Measurements from ENCODE around the gene TERT. TPM values are rescaled to one million over a fixed set of nuclear protein-coding genes. Genes with fewer than 3 reads are reported as not detected.

TERT gene
- total and polyA plus RNA-seq, 8 donors = 0.09 to 0.35 (median 0.14) TPM

- Histone ChIP-seq H3K27ac (no peak overlapping the region), H3K27me3 (peaks cover 0 to 43% of the 10 kb centered on the region in 2 donors), H3K36me3 (no peaks in the 10 kb centered on the region), H3K4me1 (no peaks in the 10 kb centered on the region), H3K4me3 (no peak overlapping the region), H3K9me3 (no peaks in the 10 kb centered on the region)
- ATAC-seq (no peak), DNase-seq (peak in 1 of 4 donors; percentile 54)
- intact Hi-C loops (cut with DNase I) = no loop called here
- TF ChIP-seq CTCF (IDR thresholded peaks at IDR 0.05) = no peak
These were observed 72.1 kb downstream of the TERT start for GRCh38 chr5:1222621-1223277.

GRCh38 chr5:1222147-1222546, 72.7 kb downstream of the TERT start:
- intact Hi-C loops (cut with DNase I) = no loop called here

GRCh38 chr5:1221721-1222120, 73.1 kb downstream of the TERT start:
- peaks cover 0 to 46% of the 10 kb centered on the region in 2 donors for H3K27me3 ChIP-seq
- no peak overlapping the region for H3K4me3 ChIP-seq
- DNase-seq = peak in 1 of 4 donors; percentile 51
- H3K9me3 ChIP-seq = no peaks in the 10 kb centered on the region
- ATAC-seq = no peak
- intact Hi-C loops (cut with DNase I) = no loop called here
- no peak overlapping the region for H3K27ac ChIP-seq
- H3K36me3 ChIP-seq = no peaks in the 10 kb centered on the region
- no peak for TF ChIP-seq CTCF (IDR thresholded peaks at IDR 0.05)
- H3K4me1 ChIP-seq = no peaks in the 10 kb centered on the region

More at GRCh38 chr5:1222147-1222546, 72.7 kb downstream of the TERT start:
- Histone ChIP-seq H3K27me3 (peaks cover 0 to 46% of the 10 kb centered on the region in 2 donors), H3K36me3 (no peaks in the 10 kb centered on the region), H3K9me3 (no peaks in the 10 kb centered on the region), H3K27ac (no peak overlapping the region), H3K4me1 (no peaks in the 10 kb centered on the region), H3K4me3 (no peak overlapping the region)
- no peak for ATAC-seq
- DNase-seq = no peak
- no peak for TF ChIP-seq CTCF (IDR thresholded peaks at IDR 0.05)

GRCh38 chr5:1220831-1221230, 74.0 kb downstream of the TERT start:
- DNase-seq = peak in 1 of 4 donors; percentile 69
- Histone ChIP-seq H3K36me3 (no peaks in the 10 kb centered on the region), H3K9me3 (no peaks in the 10 kb centered on the region)

GRCh38 chr5:1220351-1220750, 74.5 kb downstream of the TERT start:
- no peak for ATAC-seq
- peak in 1 of 4 donors; percentile 45 for DNase-seq
- Histone ChIP-seq H3K27ac (no peak overlapping the region), H3K36me3 (no peaks in the 10 kb centered on the region), H3K4me3 (no peak overlapping the region), H3K27me3 (peaks cover 0 to 34% of the 10 kb centered on the region in 2 donors), H3K4me1 (no peaks in the 10 kb centered on the region), H3K9me3 (peaks cover 0 to 3% of the 10 kb centered on the region in 2 donors)
- TF ChIP-seq CTCF (IDR thresholded peaks at IDR 0.05) = no peak
- intact Hi-C loops (cut with DNase I) = no loop called here

More at GRCh38 chr5:1220831-1221230, 74.0 kb downstream of the TERT start:
- Histone ChIP-seq H3K4me1 (no peaks in the 10 kb centered on the region), H3K27me3 (peaks cover 0 to 39% of the 10 kb centered on the region in 2 donors), H3K27ac (no peak overlapping the region), H3K4me3 (no peak overlapping the region)
- ATAC-seq = no peak
- no peak for TF ChIP-seq CTCF (IDR thresholded peaks at IDR 0.05)
- intact Hi-C loops (cut with DNase I) = no loop called here

Measured in left lung (tissue), 10 donors.